ENCODE data around the gene C17orf67.

Gene C17orf67

GRCh38 chr17:56832446-56832845 is 1.3 kb downstream of the C17orf67 start:
- DNase-seq, result no peak

GRCh38 chr17:56831369-56832095 is 2.2 kb downstream of the C17orf67 start:
- no peak for DNase-seq

DNA sequence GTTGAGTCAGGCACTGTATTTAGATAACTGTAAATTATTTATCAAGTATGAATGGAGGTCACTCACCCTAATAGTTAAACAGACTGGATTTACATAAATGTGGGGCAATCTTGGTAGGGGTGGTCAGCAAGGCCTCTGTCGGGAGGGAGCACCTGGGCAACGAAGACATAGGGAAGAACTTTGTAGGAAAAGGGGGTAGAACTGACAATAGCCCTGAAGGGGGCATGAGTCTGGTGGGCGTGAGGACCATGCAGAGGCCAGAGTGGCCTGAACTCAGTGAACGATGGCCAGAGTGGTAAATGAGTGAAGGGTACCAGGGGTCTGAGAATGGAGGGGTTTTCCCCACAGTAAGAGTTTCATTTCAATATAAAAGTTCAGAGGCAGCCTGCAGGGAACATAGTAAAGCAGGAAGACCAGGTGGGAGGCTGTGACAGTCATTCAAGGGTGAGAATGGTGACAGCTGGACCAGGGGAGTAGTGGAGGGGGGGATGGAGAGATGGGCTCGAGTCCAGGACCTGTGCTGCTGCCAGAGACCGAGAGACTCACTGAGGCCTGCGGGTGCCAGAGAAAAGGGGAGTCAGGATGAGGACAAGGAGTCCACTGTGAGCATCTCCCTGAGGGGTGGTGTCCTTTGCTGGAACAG is 2.9 kb downstream of the C17orf67 start:
- no peak for DNase-seq

DNA sequence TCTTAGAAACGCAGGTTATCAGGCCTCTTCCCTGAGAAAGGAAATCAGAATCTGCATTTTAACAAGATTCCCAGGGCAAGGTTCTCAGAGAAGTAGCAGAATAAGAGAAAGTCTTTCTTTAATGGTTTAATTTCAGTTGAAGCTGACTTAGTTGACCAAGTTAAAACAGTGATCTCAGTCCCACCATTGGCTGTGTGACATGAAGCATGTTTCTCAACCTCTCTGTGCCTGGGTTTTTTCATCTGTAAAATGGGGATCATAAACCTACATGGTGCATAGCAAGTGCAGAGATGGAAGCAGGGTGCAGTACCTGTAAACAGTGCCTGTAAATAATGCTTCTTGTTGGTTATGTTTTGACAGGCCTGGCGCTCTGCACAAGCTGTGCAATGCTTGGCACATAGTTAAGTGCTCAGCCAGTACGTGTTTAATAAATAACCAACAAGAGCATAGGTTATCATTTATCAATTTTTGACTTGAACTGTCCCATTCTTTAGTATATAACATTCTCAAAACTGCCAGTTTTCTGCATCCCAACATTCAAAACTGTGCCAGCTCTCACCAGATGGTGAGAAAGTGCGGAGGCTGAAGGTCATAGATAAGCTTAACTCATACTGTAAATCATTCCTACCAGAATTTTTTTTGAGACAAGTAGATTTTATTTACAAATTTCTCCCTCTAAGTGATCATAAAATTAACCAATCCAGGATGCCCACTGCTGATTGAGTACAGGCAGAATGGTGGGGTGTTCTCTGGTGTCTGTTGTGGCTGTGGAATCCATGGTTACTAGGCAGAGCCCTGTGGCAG is 6.9 kb downstream of the C17orf67 start:
- no peak for DNase-seq

- no peak for DNase-seq
Measured at GRCh38 chr17:56824503-56824902, 9.2 kb downstream of the C17orf67 start.

- no peak for DNase-seq
Measured at GRCh38 chr17:56823848-56824247, 9.9 kb downstream of the C17orf67 start.

DNA sequence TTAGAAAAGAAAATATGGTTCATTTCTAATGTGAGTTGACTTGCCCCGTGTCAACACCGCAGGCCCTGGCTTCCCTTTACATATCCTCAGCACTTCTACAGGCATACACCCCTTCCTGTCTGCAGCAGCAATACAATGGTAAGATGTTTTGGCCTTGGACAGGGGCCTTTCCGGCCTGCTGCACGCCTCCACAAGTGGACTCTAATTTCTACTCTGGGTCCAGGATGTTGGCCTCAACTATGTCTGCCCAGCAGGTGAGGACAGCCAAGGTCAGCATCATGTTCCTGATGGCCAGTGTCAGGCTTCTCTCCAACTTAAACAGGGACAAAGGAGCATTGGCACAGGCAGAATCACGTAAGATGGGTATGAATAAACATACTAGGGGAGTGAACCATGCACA is 11.0 kb downstream of the C17orf67 start:
- DNase-seq, result no peak

- DNase-seq, result no peak
Measured at GRCh38 chr17:56821847-56822534, 11.7 kb downstream of the C17orf67 start.

- no peak for DNase-seq
Measured at GRCh38 chr17:56820207-56820606, 13.5 kb downstream of the C17orf67 start.

DNA sequence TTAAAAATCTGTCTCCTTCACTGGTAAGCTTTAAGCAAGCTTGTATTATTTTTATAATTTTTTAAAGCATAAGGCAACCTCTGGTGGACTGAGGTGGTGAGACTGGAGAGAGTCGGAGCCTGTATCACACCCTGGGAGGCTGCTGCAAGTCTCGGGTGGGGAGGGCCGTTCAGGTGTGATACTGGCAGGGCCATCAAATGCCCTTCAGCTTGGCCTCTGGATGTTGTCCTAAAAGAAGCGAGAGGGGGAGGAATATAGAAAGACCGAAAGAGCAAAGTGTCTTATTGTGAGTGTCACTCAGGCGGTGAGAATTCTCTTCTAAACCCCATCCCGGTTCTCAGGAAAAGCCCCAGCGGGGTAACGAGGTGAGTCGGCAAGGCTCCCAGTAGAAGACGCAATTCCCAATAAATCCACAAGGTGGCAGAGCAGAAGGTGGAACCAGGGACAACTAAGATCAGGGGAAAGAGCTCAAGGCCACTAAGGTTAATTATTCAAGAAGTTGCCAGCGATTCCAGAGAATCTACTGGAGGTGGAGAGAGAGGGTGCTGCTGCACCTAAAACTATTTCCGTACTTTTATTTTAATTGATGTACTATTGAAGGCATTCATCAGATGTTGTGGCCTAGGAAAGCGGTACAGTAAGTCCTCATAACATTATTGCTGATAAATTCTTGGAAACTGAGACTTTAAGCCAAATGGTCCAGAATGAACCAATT is 14.1 kb downstream of the C17orf67 start:
- DNase-seq, result peak; percentile 29

DNA sequence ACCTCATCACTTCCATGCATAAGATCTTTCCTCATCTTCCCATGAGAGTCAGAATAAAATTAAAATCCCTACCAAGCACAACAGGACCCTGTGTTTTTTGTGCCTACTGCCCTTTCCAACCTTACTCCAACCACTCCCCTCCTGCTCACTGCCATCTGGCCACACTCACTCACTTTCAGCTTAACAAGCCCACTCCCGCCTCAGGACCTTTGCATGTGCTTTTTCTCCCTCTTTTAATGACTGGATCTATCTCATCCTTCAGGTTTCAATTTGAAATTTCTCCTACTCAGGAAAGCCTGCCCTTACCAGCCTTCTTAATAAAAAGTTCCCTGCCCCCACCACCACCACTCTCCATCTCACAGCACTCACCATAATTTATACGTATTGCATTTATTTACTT is 14.7 kb downstream of the C17orf67 start:
- no peak for DNase-seq

DNA sequence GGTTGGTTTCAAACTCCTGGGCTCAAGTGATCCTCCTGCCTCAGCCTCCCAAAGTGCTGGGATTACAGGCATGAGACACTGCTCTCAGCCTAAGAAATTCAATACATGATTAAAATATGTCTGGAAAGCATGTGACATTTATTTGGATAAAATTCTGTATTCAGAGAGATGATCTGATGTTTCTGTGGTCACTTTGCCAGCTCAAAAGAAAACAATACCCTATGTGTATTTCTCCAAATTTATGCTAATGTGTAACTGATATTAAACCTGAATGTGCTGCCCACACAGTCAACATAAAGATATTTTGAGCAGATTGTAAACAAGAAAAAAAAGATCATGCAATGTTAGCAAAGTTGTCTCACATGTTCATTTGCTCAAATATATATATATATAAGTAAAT is 16.7 kb downstream of the C17orf67 start:
- DNase-seq, result no peak

GRCh38 chr17:56815711-56816110 is 18.0 kb downstream of the C17orf67 start:
- no peak for DNase-seq

DNA sequence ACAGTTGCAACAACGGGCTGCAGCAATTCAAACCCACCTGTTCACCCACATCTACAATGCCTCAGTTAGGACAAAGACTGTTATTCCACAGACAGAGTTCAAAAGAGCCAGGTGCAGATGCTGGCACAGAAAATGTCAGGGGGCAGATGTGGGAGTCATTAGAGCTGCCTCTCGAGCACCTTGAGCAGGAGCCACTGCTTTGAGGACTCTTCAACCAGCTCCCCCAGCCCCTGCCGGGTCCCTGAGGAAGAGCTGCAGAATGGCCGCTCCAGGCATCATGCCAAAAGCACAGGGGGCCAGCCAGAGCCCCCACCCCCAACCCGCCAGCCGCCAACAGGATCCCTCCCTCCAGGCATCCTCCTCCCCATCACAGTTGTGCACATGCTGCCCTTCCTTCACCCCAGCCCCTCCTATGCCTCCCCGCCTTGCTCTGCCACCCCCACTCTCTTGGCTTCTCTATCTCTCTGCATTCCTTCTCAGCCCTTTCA is 20.8 kb downstream of the C17orf67 start:
- DNase-seq, result peak; percentile 5

DNA sequence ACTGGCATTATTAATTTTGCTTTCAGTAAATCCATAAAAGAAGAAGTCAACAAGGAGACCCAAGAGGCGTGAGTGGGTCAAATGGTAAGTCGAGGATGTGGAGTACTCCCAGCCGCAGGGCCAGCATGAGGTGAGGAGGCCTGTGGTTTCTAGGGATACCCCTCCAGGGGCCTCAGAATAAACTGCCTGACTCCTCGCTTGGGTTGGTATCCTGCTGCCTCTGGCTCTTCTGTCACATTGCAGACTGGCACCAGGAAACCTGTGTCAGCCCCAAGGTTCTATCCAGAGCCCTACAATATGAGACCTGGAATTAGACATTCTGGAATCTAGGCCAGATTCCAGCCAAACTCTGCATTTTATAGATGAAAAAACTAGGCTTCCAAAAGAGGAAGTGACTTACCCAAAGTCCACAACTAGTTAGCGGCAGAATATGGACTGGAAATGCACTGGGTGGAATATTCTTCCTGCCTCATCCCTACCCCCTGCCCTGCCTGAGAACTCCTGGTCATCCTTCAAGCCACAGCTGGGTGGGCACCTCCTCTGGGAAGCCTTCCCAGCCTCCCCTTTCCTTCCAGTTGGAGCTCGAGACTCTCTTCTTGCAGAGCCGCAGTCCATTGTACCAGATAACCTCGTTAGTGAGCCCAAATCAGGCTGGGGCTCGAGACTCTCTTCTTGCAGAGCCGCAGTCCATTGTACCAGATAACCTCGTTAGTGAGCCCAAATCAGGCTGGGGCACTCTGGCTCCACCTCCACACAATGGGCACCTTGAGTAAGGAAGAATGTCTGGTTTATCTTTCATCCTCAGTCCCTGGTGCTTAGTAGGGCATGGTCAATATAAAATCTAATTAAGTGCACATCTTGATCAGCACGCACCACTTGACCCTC is 22.6 kb downstream of the C17orf67 start:
- DNase-seq, result no peak

DNA sequence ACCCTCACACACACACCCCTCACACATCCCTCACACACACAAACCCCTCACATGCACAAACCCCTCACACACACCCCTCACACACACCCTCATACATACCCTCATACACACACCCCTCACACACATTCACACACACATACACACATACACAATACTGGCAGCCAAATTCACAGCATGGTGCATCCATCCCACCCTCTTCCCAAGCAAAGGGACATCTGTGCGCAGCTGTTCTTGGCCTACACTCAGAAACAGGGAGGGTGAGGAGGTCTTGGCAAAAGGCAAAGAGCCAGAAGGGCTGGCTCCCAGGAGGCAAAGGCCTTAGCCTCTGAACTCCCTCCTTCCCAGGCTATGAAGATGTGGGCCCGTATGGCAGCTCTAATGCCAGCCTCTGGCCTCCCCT is 23.4 kb downstream of the C17orf67 start:
- DNase-seq, result peak; percentile 68

DNA sequence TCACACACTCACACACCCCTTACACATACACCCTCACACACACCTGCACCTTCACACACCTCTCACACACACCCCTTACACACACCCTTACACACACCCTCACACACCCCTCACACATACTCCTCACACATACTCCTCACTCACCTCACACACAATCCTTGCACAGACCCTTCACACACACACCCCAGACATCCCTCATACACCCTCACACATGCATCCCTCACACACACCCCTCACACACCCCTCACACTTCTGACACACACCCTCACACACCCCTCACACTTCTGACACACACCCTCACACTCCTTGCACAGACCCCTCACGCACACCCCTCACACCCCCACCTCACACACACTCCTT is 23.9 kb downstream of the C17orf67 start:
- no peak for DNase-seq

DNA sequence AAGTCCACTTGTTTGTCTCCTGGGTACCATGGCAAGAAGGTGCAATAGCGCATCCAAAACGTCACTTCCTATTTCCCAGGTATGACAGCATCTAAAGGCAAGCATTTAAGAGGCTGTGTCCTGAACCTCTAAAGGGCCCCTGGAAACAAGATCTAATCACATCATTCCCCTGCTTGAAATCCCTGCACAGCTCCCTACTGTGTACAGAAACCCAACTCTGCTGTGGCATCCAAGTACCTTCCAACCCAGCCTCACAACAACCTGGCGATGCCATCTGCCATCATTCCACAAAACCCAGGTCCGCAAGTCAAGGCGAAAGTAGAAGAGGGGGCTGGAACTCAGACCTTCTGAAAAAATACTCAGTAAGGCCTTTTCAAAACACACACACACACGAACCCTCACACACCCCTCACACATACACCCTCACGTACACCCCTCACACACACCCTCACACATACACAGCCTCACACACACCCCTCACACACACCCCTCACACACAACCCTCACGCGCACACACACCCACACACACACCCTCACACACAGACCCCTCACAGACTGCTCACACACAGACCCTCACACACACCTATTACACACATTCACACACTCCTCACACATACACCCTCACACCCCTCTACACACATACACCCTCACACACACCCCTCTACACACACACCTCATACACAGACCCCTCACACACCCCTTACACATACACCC is 24.5 kb downstream of the C17orf67 start:
- DNase-seq, result peak; percentile 47

GRCh38 chr17:56808503-56808902 is 25.2 kb downstream of the C17orf67 start:
- DNase-seq, result peak; percentile 76

GRCh38 chr17:56807723-56808122 is 26.0 kb downstream of the C17orf67 start:
- DNase-seq, result no peak

- no peak for DNase-seq
Measured at GRCh38 chr17:56806949-56807348, 26.8 kb downstream of the C17orf67 start.
